H9 (cell line): ENCODE results near the gene DPEP2. TPM values are rescaled to one million over a fixed set of nuclear protein-coding genes. Genes with fewer than 3 reads are reported as not detected.

ENCODE experiments used
- DNase-seq: peaks from one replicate; pipeline ENCODE4 v3.0.0-alpha.2; 2017
- H2AFZ ChIP-seq: one replicate; pipeline ENCODE4 v1.6.1; 2013; ENCODE audit warnings: mild to moderate bottlenecking, low read length, control low read depth, moderate library complexity
- H2AK5ac ChIP-seq: 2 replicates; pipeline ENCODE4 v1.6.1; 2013; ENCODE audit warnings: low read length, control low read depth, mixed read lengths; ENCODE audit not compliant: insufficient read length
- H2BK120ac ChIP-seq: one replicate; pipeline ENCODE4 v1.6.1; 2013; ENCODE audit warnings: low read depth, mild to moderate bottlenecking, low read length, control low read depth, inconsistent platforms; ENCODE audit not compliant: poor library complexity, severe bottlenecking
- H2BK12ac ChIP-seq: 2 replicates; pipeline ENCODE4 v1.6.1; 2013; ENCODE audit warnings: low read length, control low read depth, mixed read lengths, low read depth; ENCODE audit not compliant: insufficient read length
- H2BK15ac ChIP-seq: 2 replicates; pipeline ENCODE4 v1.6.1; 2013; ENCODE audit warnings: low read depth, low read length, control low read depth
- H2BK20ac ChIP-seq: one replicate; pipeline ENCODE4 v1.6.1; 2013; ENCODE audit warnings: low read depth, mild to moderate bottlenecking, low read length, control low read depth, inconsistent platforms; ENCODE audit not compliant: poor library complexity, severe bottlenecking
- H2BK5ac ChIP-seq: 2 replicates; pipeline ENCODE4 v1.6.1; 2013; ENCODE audit warnings: low read length, control low read depth, mixed read lengths; ENCODE audit not compliant: insufficient read length
- H3K14ac ChIP-seq: 2 replicates; pipeline ENCODE4 v1.6.1; 2013; ENCODE audit warnings: low read length, control low read depth; ENCODE audit not compliant: insufficient read depth
- H3K18ac ChIP-seq: 2 replicates; pipeline ENCODE4 v1.6.1; 2013; ENCODE audit warnings: low read depth, mild to moderate bottlenecking, mixed read lengths, low read length, control low read depth; ENCODE audit not compliant: insufficient read length
- H3K23ac ChIP-seq: 2 replicates; pipeline ENCODE4 v1.6.1; 2013; ENCODE audit warnings: low read length, control low read depth, mixed read lengths, low read depth; ENCODE audit not compliant: insufficient read length
- H3K23me2 ChIP-seq: 2 replicates; pipeline ENCODE4 v1.6.1; 2013; ENCODE audit warnings: low read depth, mild to moderate bottlenecking, mixed read lengths, low read length, control low read depth; ENCODE audit not compliant: insufficient read length, poor library complexity, severe bottlenecking
- H3K27ac ChIP-seq: 2 replicates; pipeline ENCODE4 v1.5.1; 2013; ENCODE audit warnings: low read length, control low read depth, mixed read lengths, low read depth; ENCODE audit not compliant: insufficient read length
- H3K27me3 ChIP-seq: 2 replicates; pipeline ENCODE4 v1.6.1; 2013; ENCODE audit warnings: low read length, control low read depth, inconsistent platforms; ENCODE audit not compliant: insufficient read depth
- H3K4ac ChIP-seq: 2 replicates; pipeline ENCODE4 v1.6.1; 2013; ENCODE audit warnings: low read depth, mild to moderate bottlenecking, control low read depth, inconsistent platforms, low read length, moderate library complexity
- H3K4me1 ChIP-seq: 2 replicates; pipeline ENCODE4 v1.6.1; 2013; ENCODE audit warnings: low read length, control low read depth, inconsistent platforms; ENCODE audit not compliant: insufficient read depth
- H3K4me2 ChIP-seq: 2 replicates; pipeline ENCODE4 v1.6.1; 2013; ENCODE audit warnings: low read length, control low read depth, mixed read lengths; ENCODE audit not compliant: insufficient read length, insufficient read depth
- H3K56ac ChIP-seq: 2 replicates; pipeline ENCODE4 v1.6.1; 2013; ENCODE audit warnings: low read depth, mild to moderate bottlenecking, mixed read lengths, low read length, control low read depth; ENCODE audit not compliant: insufficient read length
- H3K79me1 ChIP-seq: 2 replicates; pipeline ENCODE4 v1.6.1; 2013; ENCODE audit warnings: low read depth, mild to moderate bottlenecking, moderate library complexity, low read length, control low read depth, inconsistent platforms; ENCODE audit not compliant: insufficient read depth, poor library complexity, severe bottlenecking
- H3K79me2 ChIP-seq: 2 replicates; pipeline ENCODE4 v1.6.1; 2013; ENCODE audit warnings: low read length, control low read depth, inconsistent platforms; ENCODE audit not compliant: insufficient read depth
- H3K9ac ChIP-seq: 2 replicates; pipeline ENCODE4 v1.6.1; 2013; ENCODE audit warnings: low read length, control low read depth, mixed read lengths; ENCODE audit not compliant: insufficient read length; ENCODE audit errors: extremely low read depth
- H3K9me3 ChIP-seq: one replicate; pipeline ENCODE4 v1.6.1; 2013; ENCODE audit warnings: low read depth, low read length, inconsistent platforms; ENCODE audit not compliant: control insufficient read depth
- H3T11ph ChIP-seq: one replicate; pipeline ENCODE4 v1.6.1; 2013; ENCODE audit warnings: mild to moderate bottlenecking, low read length, control low read depth, inconsistent platforms
- H4K20me1 ChIP-seq: one replicate; pipeline ENCODE4 v1.6.1; 2013; ENCODE audit not compliant: control insufficient read depth, insufficient read length, insufficient read depth
- H4K5ac ChIP-seq: 2 replicates; pipeline ENCODE4 v1.6.1; 2013; ENCODE audit warnings: low read depth, mild to moderate bottlenecking, mixed read lengths, low read length, control low read depth; ENCODE audit not compliant: insufficient read length
- H4K8ac ChIP-seq: replicated peaks from 2 replicates; pipeline ENCODE4 v1.6.1; 2013; ENCODE audit warnings: low read length, control low read depth, mixed read lengths, low read depth; ENCODE audit not compliant: insufficient read length
- H4K91ac ChIP-seq: 2 replicates; pipeline ENCODE4 v1.6.1; 2013; ENCODE audit warnings: low read depth, mild to moderate bottlenecking, moderate library complexity, mixed read lengths, low read length, control low read depth; ENCODE audit not compliant: insufficient read length
- H3K27ac Mint-ChIP-seq, 3 experiments: 2 replicates in 2 of 3; 3 replicates in 1 of 3; pipeline ENCODE4 v1.8.0; 2020 to 2021; ENCODE audit warnings: mixed read lengths in 3 of 3, mild to moderate bottlenecking in 1 of 3, moderate library complexity in 1 of 3
- H3K27me3 Mint-ChIP-seq: 2 replicates; pipeline ENCODE4 v1.8.0; 2021; ENCODE audit warnings: low read depth, mild to moderate bottlenecking, moderate library complexity, mixed read lengths
- H3K36me3 Mint-ChIP-seq, 3 experiments: 2 replicates in 2 of 3; 3 replicates in 1 of 3; pipeline ENCODE4 v1.8.0; 2020 to 2021; ENCODE audit warnings: low read depth in 3 of 3, mixed read lengths in 3 of 3; ENCODE audit not compliant: insufficient read depth in 1 of 3
- H3K4me1 Mint-ChIP-seq, 2 experiments: 2 replicates each; pipeline ENCODE4 v1.8.0; 2020; ENCODE audit warnings: mixed read lengths in 2 of 2
- H3K4me3 Mint-ChIP-seq, 2 experiments: 2 replicates in 1 of 2; 3 replicates in 1 of 2; pipeline ENCODE4 v1.8.0; 2020 to 2021; ENCODE audit warnings: mild to moderate bottlenecking in 2 of 2, mixed read lengths in 2 of 2, moderate library complexity in 1 of 2
- H3K9me3 Mint-ChIP-seq, 2 experiments: 2 replicates in 1 of 2; 3 replicates in 1 of 2; pipeline ENCODE4 v1.8.0; 2020; ENCODE audit warnings: mild to moderate bottlenecking in 2 of 2, mixed read lengths in 2 of 2, moderate library complexity in 1 of 2
- CTCF ChIP-seq: fragments of 200-600 bp; sonication (generic); conservative IDR thresholded peaks from 3 replicates; pipeline ENCODE4 v1.8.0; 2021; ENCODE audit warnings: antibody characterized with exemption, mild to moderate bottlenecking
- WGBS: extraction: QIAGEN DNeasy Blood & Tissue Kit; methylation state at CpG from one replicate; pipeline ENCODE4 v1.1.7; 2013; ENCODE audit warnings: missing lambda C conversion rate, low lambda C conversion rate, mixed read lengths; ENCODE audit not compliant: insufficient read length; ENCODE audit errors: extremely low coverage; 5-methylcytosine and 5-hydroxymethylcytosine counted together
- total RNA-seq: library from RNA; stranded (reverse); gene quantifications from 2 replicates; pipeline ENCODE4 v1.2.1, GENCODE V29; 2021

Gene DPEP2
- total RNA-seq, 1 experiment from 2014 or later = not detected

DNA sequence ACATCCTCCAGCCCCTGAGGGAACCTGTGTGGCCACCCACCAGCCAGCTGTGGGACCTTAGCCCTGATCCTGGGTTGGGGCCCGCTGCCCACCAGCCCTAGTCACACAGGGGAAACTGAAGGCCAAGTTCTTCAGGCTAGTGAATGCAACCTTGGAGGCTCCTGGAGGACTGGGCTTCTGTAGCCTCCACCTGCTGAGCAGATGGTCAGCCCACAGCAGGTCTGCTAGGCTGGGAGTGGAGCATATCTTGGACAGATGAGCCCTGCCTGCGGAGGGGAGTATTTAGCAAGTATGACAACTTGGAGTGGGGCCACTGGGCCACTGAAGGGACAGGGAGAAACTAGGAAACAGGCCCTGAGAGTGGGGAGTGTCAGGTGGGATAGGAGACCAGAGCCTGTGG lies 23.1 kb downstream of the DPEP2 start:
- Histone ChIP-seq H3K79me2 (no peaks in the 10 kb centered on the region), H2BK12ac (no peak overlapping the region), H3K4me2 (no peak overlapping the region), H2AFZ (no peak overlapping the region), H2BK15ac (no peak overlapping the region), H3K14ac (peak overlapping the region; percentile 28; the same call in 1 of the 2 replicates), H3K4ac (no peak overlapping the region), H3K56ac (no peak overlapping the region), H3T11ph (no peak overlapping the region), H4K8ac (no peak overlapping the region), H3K27ac (no peak overlapping the region), H2BK20ac (no peak overlapping the region), H4K20me1 (no peaks in the 10 kb centered on the region), H3K23me2 (no peaks in the 10 kb centered on the region), H2BK120ac (no peak overlapping the region), H3K9me3 (no peaks in the 10 kb centered on the region), H4K91ac (no peak overlapping the region), H3K23ac (no peak overlapping the region), H2AK5ac (no peak overlapping the region), H3K27me3 (no peaks in the 10 kb centered on the region; the same call in 1 of the 2 replicates), H3K18ac (no peak overlapping the region), H3K79me1 (no peaks in the 10 kb centered on the region), H3K9ac (no peak overlapping the region), H4K5ac (no peak overlapping the region), H3K4me1 (no peaks in the 10 kb centered on the region), H2BK5ac (no peak overlapping the region)
- H3K4me1 Mint-ChIP-seq = no peaks in the 10 kb centered on the region
- H3K9me3 Mint-ChIP-seq = no peaks in the 10 kb centered on the region
- peak overlapping the region in 1 of 3 experiments; percentile 85; a peak in 1 of 7 replicates for H3K27ac Mint-ChIP-seq
- no peak for DNase-seq
- H3K27me3 Mint-ChIP-seq = peaks cover 17% of the 10 kb centered on the region
- no peak for TF ChIP-seq CTCF
- no peaks in the 10 kb centered on the region for H3K36me3 Mint-ChIP-seq
- WGBS = no CpG with 5 or more reads among the region's 2 CpGs
- no peak overlapping the region for H3K4me3 Mint-ChIP-seq
